Amniotic stem cell (primary cell): ENCODE results near the gene OGFR.

Experiments
- DNase-seq: peaks from one replicate; lab custom pipeline; 2025; lab: John Stamatoyannopoulos, UW

The OGFR gene, protein sequence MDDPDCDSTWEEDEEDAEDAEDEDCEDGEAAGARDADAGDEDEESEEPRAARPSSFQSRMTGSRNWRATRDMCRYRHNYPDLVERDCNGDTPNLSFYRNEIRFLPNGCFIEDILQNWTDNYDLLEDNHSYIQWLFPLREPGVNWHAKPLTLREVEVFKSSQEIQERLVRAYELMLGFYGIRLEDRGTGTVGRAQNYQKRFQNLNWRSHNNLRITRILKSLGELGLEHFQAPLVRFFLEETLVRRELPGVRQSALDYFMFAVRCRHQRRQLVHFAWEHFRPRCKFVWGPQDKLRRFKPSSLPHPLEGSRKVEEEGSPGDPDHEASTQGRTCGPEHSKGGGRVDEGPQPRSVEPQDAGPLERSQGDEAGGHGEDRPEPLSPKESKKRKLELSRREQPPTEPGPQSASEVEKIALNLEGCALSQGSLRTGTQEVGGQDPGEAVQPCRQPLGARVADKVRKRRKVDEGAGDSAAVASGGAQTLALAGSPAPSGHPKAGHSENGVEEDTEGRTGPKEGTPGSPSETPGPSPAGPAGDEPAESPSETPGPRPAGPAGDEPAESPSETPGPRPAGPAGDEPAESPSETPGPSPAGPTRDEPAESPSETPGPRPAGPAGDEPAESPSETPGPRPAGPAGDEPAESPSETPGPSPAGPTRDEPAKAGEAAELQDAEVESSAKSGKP

DNA sequence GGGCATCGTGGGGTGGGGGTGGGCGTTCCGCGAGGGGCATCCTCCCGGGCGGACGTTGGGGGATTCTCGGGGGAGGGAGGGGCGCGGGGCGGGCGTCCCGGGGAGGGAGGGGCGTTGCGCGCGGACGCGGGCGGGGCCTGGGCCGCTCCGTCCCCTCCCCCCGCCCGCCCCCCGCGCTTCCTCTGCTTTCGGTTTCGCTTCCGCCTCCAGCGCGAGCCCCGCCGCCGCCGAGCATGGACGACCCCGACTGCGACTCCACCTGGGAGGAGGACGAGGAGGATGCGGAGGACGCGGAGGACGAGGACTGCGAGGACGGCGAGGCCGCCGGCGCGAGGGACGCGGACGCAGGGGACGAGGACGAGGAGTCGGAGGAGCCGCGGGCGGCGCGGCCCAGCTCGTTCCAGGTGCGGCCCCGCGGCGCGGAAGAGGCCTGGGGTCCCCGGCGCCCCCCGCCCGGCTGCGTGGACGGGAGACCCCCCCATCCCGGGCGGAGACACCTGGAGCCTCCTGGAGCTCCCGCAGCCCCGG, at the start of gene OGFR:
OGFR (plus strand) TSS at position 209 of the 528 bp plus-strand sequence; CDS start at position 234, 25 bp downstream.
- DNase-seq = peak; percentile 21

DNA sequence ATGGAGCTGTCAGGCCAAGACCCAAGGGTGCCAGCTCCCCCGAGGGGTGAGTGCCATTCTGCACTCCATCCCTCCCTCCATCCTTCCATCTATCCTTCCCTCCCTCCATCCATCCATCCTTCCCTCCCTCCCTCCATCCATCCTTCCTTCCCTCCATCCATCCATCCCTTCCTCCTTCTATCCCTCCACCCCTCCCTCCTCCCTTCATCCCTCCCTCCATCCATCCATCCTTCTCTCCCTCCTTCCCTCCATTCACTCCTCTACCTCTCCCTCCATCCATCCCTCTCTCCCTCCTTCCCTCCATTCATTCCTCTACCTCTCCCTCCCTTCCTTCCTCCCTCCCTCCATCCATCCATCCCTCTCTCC, 49.7 kb upstream of the OGFR start:
- no peak for DNase-seq

DNA sequence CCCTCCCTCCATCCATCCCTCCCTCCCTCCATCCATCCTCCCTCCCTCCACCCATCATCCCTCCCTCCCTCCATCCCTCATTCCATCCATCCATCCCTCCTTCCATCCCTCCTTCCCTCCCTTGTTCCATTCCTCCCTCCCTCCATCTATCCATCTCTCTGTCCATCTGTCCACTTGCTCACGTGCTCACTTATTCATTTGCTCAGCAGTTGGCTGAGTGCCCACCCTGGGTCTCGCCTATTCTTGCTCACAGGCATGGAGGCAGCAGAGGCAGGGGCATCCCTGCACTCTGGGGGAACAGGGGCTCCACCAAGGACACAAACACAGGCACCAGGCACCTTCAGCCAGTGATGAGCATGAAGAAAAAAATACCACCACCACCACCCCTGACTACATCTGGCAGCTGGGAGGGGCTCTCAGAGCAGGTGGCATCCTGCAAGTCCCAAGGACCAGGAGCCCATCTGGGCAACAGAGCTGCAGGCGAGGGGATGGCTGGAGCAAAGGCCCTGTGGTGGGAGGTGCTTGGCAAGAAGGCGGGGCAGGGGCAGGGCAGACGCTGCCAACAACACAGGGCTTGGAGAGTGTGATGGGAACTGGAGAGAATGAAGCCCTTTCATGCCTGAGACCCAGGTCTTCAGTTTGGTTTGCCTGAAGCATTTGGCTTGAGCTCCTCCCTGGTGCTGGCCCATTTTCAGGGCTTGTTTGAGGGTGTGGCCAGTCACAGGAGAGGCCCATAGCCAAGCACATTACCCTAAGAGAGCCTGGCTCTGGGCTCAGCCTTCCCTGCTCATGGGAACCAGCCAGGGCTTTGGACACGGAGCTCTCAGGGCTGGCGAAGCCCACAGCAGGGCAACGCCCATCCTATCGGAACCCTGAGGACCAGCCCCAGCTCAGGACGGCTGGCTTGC, 48.6 kb upstream of the OGFR start:
- no peak for DNase-seq

DNA sequence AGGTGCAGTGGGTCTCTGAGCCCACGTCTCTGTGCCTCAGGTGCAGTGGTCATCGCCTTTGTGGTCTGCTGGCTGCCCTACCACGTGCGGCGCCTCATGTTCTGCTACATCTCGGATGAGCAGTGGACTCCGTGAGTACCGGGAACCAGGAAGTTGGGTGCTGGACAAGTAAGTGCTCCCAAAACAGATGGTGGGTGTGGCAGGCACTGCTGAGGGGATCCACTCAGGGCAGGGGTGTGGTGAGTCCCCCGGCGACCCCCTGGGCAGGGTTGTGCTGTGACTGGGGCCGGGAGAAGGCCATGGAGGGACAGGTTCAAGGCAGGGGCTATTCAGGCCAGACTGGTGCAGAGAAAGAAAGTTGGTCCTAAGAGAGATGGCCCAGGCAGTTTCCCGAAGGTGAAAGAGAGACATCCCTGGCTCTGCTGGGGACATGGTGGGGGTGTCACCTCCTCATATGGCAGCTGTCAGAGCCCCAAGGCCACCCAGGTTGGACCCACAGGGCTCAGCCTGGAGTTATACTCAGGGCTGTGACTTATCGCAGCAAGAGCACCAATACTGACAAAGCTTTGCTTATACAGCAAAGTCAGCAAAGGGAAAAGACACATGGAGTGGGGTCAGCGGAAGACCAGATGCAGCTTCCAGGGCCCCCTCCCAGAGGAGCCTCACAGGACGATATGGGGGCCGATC, 46.3 kb upstream of the OGFR start:
- DNase-seq = no peak

DNA sequence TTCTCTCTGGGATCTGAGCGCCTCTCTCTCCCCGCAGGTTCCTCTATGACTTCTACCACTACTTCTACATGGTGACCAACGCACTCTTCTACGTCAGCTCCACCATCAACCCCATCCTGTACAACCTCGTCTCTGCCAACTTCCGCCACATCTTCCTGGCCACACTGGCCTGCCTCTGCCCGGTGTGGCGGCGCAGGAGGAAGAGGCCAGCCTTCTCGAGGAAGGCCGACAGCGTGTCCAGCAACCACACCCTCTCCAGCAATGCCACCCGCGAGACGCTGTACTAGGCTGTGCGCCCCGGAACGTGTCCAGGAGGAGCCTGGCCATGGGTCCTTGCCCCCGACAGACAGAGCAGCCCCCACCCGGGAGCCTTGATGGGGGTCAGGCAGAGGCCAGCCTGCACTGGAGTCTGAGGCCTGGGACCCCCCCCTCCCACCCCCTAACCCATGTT, 44.6 kb upstream of the OGFR start:
- no peak for DNase-seq

DNA sequence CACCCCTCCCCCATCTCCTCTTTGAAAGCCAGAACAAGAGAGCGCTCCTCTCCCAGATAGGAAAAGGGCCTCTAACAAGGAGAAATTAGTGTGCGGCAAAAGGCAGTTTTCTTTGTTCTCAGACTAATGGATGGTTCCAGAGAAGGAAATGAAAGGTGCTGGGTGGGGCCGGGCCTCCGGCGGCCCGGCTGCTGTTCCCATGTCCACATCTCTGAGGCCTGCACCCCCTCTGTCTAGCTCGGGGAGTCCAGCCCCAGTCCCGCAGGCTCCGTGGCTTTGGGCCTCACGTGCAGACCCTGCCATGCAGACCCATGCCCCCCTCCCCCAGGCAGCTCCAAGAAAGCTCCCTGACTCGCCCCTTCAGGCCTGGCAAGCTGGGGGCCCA, 44.2 kb upstream of the OGFR start:
- no peak for DNase-seq

DNA sequence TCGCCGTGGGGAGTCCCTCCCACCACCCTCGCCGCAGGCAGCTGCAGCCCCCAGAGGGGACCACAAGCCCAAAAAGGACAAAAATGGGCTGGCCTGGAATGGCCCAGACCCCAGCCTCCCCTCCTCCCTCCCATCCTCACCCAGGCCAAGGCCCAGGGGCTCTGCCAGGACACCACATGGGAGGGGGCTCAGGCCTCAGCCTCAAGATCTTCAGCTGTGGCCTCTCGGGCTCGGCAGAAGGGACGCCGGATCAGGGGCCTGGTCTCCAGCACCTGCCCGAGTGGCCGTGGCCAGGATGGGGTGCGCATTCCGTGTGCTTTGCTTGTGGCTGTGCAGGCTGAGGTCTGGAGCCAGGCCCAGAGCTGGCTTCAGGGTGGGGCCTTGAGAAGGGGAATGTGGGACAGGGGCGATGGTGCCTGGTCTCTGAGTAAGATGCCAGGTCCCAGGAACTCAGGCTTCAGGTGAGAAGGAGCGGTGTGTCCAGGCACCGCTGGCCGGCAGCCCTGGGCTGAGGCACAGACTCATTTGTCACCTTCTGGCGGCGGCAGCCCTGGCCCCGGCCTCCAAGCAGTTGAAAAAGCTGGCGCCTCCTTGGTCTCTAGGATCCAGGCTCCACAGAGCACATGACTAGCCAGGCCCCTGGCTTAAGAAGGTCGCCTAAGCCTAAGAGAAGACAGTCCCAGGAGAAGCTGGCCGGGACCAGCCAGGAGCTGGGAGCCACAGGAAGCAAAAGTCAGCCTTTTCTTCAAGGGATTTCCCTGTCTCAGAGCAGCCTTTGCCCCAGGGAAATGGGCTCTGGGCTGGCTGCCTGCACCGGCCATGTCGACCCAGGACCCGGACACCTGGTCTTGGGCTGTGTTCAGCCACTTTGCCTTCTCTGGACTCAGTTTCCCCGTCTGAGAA, 43.5 kb upstream of the OGFR start:
- no peak for DNase-seq

DNA sequence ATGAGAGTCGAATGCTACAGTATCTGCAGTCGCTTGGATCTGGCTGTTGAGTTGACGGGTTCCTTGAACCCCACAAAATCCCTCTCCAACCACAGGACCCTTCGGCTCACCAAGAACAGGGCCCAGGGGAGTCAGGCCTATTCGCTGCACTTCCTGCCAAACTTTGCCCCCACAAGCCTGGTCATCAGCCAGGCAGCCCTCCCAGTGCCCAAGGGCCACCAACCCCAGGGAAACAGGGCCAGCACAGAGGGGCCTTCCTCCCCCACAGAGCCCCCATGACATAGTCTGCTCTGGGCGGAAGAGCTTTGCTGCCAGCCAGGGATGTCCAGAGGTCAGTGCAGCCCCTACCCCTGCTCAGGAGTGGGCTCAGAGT, 42.9 kb upstream of the OGFR start:
- DNase-seq = no peak

DNA sequence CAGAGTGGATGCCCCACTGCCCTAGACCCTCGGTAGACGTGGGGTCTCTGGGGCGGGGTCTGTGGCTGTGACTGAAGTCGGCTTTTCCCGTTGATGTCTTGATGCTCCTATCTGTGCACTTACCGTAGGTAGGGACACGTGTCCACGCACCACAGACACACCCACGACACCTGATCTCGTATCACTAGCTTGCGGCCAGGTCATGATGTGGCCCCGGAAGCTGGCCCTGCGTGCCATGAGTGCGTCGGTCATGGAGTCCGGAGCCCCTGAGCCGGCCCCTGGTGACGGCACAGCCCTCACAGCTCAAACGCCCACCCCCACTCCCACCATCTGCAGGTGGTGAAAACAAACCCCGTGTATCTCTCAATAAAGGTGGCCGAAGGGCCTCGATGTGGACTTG, 42.3 kb upstream of the OGFR start:
- DNase-seq = no peak

DNA sequence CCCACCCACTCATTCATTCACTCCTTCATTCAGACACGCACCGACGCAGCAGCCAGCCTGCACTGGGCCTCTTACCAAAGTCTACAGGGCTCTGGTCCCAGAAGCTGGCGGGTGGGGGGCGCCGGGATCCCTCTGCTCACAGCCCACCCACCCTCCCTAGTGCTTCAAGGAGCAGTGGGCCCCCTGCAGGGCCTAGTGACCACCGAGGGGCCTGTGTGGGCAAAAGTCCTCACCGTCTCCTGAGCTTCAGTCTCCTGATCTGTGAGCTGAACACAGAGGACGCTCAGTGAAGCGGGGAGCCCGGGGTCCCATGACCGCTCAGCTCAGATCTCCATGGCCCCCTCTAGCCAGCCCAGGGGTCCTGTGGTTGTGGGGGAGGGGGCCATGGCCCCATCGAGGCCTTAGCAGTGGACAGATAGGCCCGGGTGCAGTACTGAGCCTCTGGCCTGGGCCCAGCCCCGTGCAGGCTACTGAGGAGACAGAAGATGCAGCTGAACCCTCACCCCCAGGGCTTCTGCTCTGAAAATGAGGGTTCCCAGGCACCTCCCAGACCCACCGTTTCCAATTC, 41.8 kb upstream of the OGFR start:
- DNase-seq = no peak

DNA sequence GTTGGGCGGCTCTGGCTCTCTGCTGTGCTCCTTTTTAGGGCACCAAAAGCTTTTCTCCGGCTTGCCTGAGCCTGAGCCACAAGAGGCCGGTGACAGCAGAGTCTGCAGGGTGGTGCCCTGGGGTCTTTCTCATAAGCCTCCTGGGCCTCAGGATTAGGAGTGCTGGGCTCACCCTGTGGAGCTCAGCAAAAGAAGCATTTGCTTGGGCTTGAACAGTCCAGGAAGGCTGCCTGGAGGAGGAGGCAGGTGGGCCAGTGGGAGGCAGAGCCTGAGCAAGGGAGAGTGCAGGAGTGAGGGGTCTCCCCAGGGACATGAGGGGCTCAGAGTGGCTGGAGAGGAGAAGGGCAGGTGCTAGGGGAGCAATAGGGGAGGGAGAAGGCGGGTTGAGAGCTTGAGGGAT, 41.2 kb upstream of the OGFR start:
- no peak for DNase-seq

DNA sequence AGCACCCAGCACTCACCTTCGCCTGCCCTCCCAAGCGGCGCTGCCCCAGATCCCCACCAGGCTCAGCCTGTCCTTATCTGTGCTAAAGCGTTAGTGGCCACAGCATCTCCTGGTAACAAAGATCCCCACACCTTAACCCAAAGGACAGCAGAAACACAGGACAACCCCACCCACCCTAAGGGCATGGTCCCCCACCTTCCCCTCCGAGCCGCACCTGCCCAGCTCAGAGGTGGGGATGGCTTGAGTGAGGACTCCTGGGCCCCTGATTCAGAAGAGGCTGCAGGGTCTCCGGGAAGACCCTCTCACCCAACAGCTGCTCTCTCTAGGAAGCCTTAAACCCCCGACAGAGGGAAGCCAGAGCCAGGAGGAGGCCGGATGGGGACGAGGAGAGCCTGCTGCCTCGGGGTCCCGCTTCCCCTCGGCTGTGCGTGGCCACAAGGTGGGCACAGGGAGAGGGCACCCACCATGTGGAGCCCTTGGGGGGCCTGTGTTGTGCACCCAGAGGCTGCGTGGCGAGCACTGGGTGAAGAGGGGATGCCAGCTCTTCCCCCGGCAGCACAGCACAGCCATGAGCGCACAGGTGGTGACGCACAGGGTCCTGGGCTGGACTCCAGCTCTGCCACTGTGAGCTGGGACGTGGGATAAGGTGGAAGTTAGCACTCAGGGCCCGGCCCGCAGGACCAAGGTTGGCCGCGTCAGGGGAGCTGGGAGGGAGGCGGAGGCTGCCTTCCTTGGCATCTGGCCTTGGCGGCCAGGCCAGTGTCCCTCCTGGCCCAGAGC, 40.3 kb upstream of the OGFR start:
- DNase-seq = no peak

DNA sequence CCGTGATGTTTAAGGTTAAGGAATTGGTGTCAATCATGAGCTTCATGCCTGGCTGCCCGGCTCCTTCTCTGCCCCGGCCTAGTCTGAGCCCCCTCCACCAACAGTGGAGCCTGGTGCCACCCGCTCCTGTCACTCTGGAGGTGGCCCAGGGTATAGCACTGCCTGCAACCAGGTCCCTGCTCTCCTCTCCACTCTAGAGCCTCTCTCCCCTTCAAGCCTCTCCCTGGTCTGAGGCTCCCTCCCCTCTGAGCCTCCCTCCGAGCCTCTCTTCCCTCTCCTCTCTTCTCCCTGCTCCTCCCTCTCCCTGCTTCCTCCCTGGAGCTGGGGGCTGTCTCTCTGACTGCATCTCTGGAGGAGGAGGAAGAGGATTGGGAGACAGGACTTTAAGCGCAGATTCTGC, 39.6 kb upstream of the OGFR start:
- no peak for DNase-seq

DNA sequence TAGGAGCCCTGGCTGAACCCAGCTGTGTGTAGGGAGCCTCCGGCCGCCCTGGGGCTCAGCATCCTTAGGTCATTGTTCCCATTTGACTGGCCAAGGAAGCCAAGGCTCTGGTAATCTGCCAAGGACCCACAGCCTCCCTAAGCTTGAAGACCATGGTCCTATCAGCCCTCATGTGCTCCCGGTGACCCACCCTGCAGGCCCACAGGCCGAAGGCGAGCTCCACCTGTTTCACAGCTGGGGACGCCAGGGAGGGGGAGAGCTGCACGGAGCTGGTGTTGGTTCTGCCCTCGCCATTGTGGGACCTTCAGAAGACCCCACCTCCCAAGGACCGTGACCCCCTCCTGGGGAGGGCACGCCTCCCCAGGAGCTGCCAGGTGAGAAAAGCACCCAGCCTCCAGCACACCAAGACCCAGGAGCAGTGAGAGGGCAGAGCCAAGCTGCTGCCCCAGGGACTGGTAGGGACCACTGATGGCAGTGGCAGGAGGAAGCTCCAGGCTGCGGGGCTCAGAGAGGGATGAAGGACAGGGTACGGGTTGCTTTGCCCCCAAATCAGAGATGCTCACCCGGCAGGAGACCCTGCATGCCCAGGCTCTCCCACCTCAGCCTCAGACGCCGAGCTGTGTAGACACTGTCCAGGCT, 39.1 kb upstream of the OGFR start:
- DNase-seq = no peak

DNA sequence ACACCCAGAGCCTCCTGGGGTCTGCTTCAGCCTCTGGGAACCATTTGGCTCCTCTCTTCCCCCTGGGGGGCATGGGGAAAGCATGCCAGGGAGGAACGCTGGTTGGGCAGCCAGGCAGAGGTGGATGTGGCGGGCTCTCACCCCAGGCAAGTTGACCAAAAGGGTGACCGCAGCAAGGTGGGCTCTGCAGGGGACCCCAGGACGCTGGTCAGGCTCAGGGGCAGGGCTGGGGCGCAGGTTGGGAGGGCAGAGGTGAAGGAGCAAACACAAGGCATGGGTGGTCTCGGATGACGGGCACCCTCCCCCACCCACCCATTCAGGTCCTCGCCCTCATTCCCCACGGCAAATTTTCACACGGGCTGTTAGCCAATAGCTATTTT, 38.6 kb upstream of the OGFR start:
- DNase-seq = no peak

DNA sequence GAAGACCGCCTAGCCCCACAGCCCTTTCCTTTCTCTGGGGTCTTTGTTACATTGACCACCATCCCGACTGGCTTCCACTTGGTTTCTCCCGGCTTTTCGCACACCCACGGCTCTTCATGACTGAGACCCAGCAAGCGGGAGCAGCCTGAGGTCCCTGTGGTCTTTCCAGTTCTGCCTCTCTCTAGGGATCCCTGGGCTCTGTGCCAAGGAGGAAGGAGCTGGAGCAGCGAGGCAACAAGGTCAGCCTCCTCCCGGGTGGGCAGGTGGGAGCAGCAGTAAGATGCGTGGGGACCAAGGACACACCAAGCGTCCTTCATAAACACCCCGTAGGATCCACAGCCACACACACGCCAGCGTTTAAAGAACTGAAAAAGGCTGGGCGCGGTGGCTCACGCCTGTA, 37.9 kb upstream of the OGFR start:
- no peak for DNase-seq

DNA sequence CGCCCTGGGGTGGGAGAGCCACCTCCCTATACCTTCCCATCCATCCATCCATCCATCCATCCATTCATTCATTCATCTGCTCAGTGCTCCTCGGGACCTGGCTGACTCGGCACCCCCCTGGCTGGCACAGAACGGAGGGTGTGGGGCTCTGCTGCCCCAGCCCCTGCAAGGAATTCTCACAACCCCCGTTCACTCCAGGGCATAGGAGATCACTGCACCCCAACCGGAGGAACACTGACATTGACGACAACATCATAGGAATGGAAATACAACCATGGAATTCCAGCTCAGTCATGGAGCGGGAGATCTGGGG, 36.4 kb upstream of the OGFR start:
- no peak for DNase-seq

DNA sequence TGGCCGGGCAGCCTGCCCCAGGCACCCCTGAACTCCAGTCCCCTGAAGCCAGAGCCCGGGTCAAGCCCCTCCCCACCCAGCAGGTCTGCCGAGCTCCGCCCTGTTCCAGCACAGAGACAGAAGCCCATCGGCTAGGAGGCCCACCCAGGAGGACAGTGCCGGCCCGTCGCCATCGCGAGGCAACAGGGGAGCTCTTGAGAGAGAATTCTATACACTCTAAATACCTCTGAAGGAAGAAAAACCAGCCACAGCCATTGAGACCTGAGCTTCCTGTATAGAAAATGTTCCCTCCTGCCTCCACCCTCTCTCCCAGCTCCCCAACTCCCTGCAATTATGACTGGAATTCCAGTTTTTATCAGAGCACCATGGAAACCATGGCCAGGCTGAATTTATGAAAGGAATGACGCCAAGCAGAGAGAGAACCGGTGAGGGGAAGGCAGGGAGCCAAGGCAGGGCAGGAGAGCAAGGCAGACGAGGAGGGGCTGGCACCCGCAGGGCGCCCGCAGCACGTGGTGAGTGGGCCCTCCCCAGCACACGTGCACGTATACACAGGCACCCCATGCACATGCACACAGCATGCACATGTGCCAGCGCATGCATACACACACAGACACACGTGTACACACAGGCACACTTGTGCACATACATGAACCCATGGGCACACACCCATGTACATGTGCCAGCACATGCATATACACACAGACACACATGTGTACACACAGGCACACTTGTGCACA, 35.9 kb upstream of the OGFR start:
- peak; percentile 57 for DNase-seq
